AG04449 (cell line): Measurements from ENCODE around the gene MESP2.

Experiments
- CTCF ChIA-PET: fragments of 350-600 bp; formaldehyde crosslinking; extraction: SDS; loops from one replicate; lab custom pipeline; 2021; ENCODE audit warnings: antibody characterized with exemption; lab: Yijun Ruan, JAX
- POLR2A ChIA-PET: fragments of 400-600, 350-600 bp; formaldehyde crosslinking; extraction: SDS; loops from one replicate; lab custom pipeline; 2020; ENCODE audit warnings: antibody characterized with exemption, inconsistent platforms; lab: Yijun Ruan, JAX
- DNase-seq: peaks from one replicate; pipeline ENCODE4 v3.0.0-alpha.2; 2010; ENCODE audit warnings: low read depth, low spot score
- H3K4me3 ChIP-seq: 2 replicates; pipeline ENCODE4 v1.5.1; 2011; ENCODE audit warnings: low read depth, mild to moderate bottlenecking, control low read depth, low read length
- CTCF ChIP-seq: IDR thresholded peaks from one replicate; pipeline ENCODE4 v1.5.1; 2011; ENCODE audit warnings: mild to moderate bottlenecking, moderate library complexity, low read length, control low read depth, inconsistent platforms; ENCODE audit not compliant: insufficient read depth; ENCODE audit errors: missing control alignments

MESP2 gene

GRCh38 chr15:89765694-89766093, 10.4 kb upstream of the MESP2 start:
- H3K4me3 ChIP-seq: no peak overlapping the region
- CTCF ChIA-PET: interaction anchor here (0.7 to 30.0 kb wide), 4 partner anchors 8 to 125 kb away, joined by 3 to 842 read pairs (median 258); partner anchors contain the start of gene AP3S2
- POLR2A ChIA-PET: interaction anchor here (0.5 kb wide), 1 partner anchor 137 kb away, joined by 3 read pairs; no protein-coding TSS in a partner anchor
- TF ChIP-seq CTCF: no peak
- DNase-seq: no peak

- no peak for DNase-seq
- H3K4me3 ChIP-seq: no peak overlapping the region
- TF ChIP-seq CTCF: no peak
- POLR2A ChIA-PET: no interaction called here
- CTCF ChIA-PET: interaction anchor here (0.7 to 30.0 kb wide), 5 partner anchors 9 to 124 kb away, joined by 3 to 842 read pairs (median 176); partner anchors contain the start of gene AP3S2
Measured at GRCh38 chr15:89766357-89767311, 9.5 kb upstream of the MESP2 start.

GRCh38 chr15:89767411-89767915, 8.7 kb upstream of the MESP2 start:
- no peak for DNase-seq
- no peak overlapping the region for H3K4me3 ChIP-seq
- TF ChIP-seq CTCF: no peak
- ChIA-PET POLR2A (no interaction called here), CTCF (interaction anchor here (1.5 to 30.0 kb wide), 4 partner anchors 9 to 121 kb away, joined by 4 to 842 read pairs (median 96); no protein-coding TSS in a partner anchor)

- TF ChIP-seq CTCF: no peak
- no peak overlapping the region for H3K4me3 ChIP-seq
- ChIA-PET POLR2A (no interaction called here), CTCF (interaction anchor here (0.6 to 30.0 kb wide), 5 partner anchors 8 to 120 kb away, joined by 3 to 842 read pairs (median 16); partner anchors contain the start of gene MESP2)
- DNase-seq: no peak
Measured at GRCh38 chr15:89768071-89768500, 8.0 kb upstream of the MESP2 start.

GRCh38 chr15:89769366-89769765, 6.8 kb upstream of the MESP2 start:
- ChIA-PET POLR2A (no interaction called here), CTCF (interaction anchor here (2.9 to 30.0 kb wide), 3 partner anchors 11 to 119 kb away, joined by 16 to 842 read pairs (median 176); no protein-coding TSS in a partner anchor)
- H3K4me3 ChIP-seq: no peak overlapping the region
- TF ChIP-seq CTCF: no peak
- DNase-seq: no peak
